GM19467 (cell line): ENCODE measurements around the gene ING4.

Experiments
- ATAC-seq: cut with Tn5 transposase; IDR thresholded peaks from one replicate; pipeline ENCODE4 v1.9.1; 2021; ENCODE audit warnings: mild to moderate bottlenecking, moderate library complexity; ENCODE audit not compliant: unreplicated experiment

Gene ING4

DNA sequence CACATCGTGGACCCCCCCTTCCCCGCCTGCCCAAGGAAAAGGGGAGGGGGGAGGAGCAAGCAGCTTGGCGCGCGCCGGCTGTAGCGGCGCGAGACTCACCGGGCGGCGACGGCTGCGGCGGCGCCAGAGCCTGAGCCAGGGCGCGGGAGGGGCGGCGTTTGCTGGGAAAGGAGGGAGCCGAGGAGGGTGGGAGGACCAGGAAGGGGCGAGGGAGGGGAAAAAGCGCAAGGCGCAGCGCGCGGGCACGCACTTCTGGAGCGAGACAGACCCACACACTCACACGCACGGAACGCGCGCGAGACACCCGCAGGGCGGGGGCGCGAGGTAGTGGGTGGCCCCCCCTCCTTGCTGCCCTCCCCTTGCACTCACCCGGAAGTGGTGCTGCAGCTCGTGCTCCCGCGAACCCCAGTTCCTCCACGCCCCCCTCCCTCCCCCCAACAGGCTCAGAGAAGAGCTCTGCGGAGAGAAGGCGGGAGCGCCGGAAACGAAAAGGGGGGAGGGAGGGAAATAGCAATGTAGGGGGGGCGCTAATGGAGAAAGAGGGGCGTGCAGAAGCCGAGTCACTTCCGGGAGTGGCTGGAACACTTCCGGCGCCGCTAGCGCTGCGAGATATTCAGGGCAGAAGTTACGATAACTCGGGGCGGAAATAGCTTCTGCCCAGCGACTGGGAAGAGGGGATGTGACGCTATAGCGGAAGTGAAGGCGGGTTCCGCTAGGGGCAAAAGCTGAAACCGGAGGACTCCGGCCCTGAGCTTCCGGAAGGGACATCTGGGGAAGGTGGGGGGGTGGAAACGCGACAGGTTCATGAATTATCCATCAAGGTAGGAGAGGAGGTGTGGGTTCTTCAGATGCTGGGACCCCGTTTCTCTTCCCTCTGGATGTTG, 26.3 kb upstream of the ING4 start, which contains the start of gene ZNF384:
Gene ZNF384 (minus strand): TSS at position 377 of the 884 bp plus-strand sequence. CDS start 9,855 bp downstream, outside the sequence.
- ATAC-seq, result peak; percentile 85

GRCh38 chr12:6688543-6688998, 25.7 kb upstream of the ING4 start:
- ATAC-seq, result peak; percentile 1

- no peak for ATAC-seq
These were observed 22.9 kb upstream of the ING4 start for GRCh38 chr12:6685814-6686213.

GRCh38 chr12:6684609-6685008, 21.7 kb upstream of the ING4 start:
- no peak for ATAC-seq

- ATAC-seq, result no peak
These were observed 14.0 kb upstream of the ING4 start for GRCh38 chr12:6676962-6677361.

DNA sequence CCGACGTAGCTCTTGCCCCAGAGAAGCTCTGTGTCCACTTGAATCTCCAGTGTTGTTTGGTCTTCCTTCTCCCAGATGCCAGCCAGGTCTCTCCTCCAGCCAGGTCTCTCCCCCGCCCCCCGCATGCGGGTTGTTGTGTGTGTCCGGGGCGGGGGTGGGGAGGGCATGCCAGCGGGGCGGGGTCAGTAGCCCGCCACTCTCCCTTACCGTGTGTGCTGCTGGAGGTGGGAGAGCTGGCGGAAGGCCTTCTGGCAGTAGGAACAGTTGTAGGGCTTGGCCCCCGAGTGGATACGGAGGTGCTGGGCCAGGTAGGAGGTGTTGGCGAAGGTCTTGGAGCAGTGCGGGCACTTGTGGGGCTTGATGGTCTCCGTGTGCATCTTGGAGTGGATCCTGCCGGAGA, 9.2 kb upstream of the ING4 start:
- no peak for ATAC-seq

- ATAC-seq, result no peak
These were observed 4.8 kb upstream of the ING4 start for GRCh38 chr12:6667559-6668210.

DNA sequence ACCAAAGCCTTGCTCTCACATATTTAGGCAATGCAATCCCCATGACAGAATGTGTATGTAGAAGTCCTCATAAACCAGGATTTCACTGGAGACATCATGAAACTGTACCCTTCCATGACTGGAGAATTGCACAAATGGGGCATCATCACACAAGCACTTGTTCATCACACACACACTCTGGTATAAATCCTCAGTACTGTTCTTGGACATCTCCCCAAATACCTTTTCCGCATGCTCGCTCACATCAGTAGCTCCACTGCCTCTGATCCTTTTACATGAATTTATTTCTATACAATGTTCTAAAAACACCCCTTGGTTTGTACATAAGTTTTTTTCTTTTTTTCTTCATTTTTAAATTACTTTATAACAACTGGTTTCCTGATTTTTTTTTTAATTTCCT, 3.3 kb upstream of the ING4 start:
- no peak for ATAC-seq

- ATAC-seq, result no peak
These were observed 2.0 kb upstream of the ING4 start for GRCh38 chr12:6664902-6665301.

GRCh38 chr12:6662602-6662905, 365 bp downstream of the ING4 start:
- no peak for ATAC-seq

GRCh38 chr12:6653987-6654386, 8.9 kb downstream of the ING4 start:
- ATAC-seq, result no peak

GRCh38 chr12:6653342-6653741, 9.6 kb downstream of the ING4 start:
- no peak for ATAC-seq

- no peak for ATAC-seq
These were observed 10.5 kb downstream of the ING4 start for GRCh38 chr12:6652391-6652790.

GRCh38 chr12:6650832-6651231, 12.1 kb downstream of the ING4 start:
- ATAC-seq, result no peak

GRCh38 chr12:6647083-6647604, 15.8 kb downstream of the ING4 start, which contains the start of gene ACRBP:
TSS of gene ACRBP (minus strand) at chr12:6647432. CDS start at chr12:6647366, 66 bp downstream.
- ATAC-seq, result no peak

- ATAC-seq, result no peak
These were observed 16.4 kb downstream of the ING4 start for GRCh38 chr12:6646276-6647082.

DNA sequence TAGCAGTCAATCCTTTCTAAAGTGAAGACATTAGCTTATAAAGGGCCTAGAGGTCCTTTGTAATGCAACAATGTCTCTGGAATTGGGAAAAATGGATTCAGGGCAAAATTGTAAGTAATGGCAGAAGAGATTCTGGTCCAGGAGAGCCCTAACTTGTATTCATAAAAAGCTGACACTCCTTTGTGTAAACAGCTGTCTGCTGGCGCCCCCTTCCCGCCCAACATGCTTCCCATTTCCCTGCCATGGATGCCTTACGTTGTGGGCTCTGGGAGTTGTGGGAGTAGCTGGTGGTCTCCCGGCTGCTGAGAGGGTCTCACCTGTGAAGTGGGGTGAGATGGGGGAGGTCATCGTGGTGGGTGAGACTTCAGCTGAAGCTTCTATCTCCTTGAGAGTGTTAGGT, 18.0 kb downstream of the ING4 start:
- no peak for ATAC-seq

DNA sequence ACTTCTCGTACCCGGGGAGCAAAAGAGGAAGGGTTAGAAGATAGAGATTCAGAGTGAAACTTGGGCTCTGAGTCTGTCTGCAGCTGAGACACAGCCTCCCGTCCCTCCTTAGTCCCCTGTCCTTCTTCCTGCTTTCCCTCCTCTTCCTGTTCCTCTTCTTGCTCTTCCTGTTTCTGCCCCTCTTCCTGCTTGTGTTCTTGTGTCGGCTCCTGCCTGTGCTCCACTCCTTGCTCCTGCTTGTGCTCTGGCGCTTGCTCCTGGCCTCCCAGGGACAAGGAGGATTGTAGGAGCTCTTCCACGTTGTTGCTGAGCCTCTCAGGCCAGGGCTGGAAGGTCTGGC, 18.7 kb downstream of the ING4 start:
- no peak for ATAC-seq

DNA sequence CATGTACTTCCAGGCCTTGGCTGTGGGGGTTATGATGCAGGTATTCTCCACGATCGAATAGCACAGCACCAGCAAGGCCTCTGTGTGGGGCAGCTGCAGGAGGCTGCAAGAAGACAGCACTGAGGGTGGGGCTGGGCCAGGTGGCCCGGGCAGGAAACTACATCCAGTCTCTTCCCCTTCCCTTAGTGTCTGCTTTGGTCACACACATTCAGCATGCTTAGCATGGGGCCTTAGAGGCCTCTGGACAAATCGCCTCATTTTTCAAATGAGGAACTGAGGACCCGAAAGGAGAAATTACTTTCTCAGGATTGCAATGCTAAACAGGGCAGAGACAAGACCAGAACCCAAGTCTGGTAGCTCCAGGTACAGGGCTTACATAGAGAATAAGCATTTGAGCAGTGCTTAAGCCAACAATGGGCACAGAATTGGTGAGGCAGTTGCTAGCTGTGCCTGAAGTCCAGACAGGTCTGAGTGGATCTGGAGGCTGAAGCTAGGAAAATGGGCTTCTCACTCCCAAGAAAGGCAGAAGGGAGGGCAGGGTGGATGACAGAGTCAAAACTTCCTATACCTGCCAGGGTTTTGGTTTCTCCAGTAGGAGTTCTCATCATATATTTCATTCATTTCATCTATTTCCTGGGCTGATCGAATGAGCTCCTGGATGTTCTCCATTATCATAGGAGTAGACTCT, 19.2 kb downstream of the ING4 start:
- no peak for ATAC-seq

- no peak for ATAC-seq
These were observed 21.8 kb downstream of the ING4 start for GRCh38 chr12:6641131-6641530.

- ATAC-seq, result no peak
These were observed 22.4 kb downstream of the ING4 start for GRCh38 chr12:6640497-6640896.
